ENCODE results near the gene AFF2. TPM values are rescaled to one million over a fixed set of nuclear protein-coding genes. Genes with fewer than 3 reads are reported as not detected.
"Not testable (repeated sequence)": the region's sequence is repeated elsewhere in the genome, so short reads cannot be mapped to it uniquely, and the experiment has no call there.

AFF2 gene
- total and polyA plus RNA-seq, 2 experiments from 2014 or later, result 0.31 to 0.54 TPM

DNA sequence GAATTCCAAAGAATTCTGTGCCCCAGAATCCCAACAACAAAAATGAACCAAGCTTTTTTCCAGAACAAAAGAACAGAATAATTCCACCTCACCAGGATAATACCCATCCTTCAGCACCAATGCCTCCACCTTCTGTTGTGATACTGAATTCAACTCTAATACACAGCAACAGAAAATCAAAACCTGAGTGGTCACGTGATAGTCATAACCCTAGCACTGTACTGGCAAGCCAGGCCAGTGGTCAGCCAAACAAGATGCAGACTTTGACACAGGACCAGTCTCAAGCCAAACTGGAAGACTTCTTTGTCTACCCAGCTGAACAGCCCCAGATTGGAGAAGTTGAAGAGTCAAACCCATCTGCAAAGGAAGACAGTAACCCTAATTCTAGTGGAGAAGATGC lies 161.6 kb downstream of the AFF2 start:
- in situ Hi-C loops (cut with MboI), result no loop called here
- Histone ChIP-seq H3K36me3 (ENCODE audit: low read depth) (no peaks in the 10 kb centered on the region), H3K9me3 (ENCODE audit: low read depth) (no peaks in the 10 kb centered on the region), H3K27ac (no peak overlapping the region), H3K79me2 (ENCODE audit: insufficient read depth) (no peaks in the 10 kb centered on the region), H3K4me2 (ENCODE audit: unreplicated experiment) (no peak overlapping the region), H4K20me1 (ENCODE audit: insufficient read depth) (no peaks in the 10 kb centered on the region), H3K27me3 (replicated peaks; ENCODE audit: insufficient read depth) (no peaks in the 10 kb centered on the region), H3F3A (ENCODE audit: insufficient read depth) (no peaks in the 10 kb centered on the region), H3K9me2 (ENCODE audit: insufficient read depth) (no peaks in the 10 kb centered on the region), H3K9ac (no peak overlapping the region), H2AFZ (no peak overlapping the region), H3K4me1 (ENCODE audit: insufficient read depth) (peaks cover 6% of the 10 kb centered on the region; the same call in 1 of the 2 replicates), H3K4me3 (no peak overlapping the region)
- DNase-seq, result no peak
- TF ChIP-seq EZH2 (IDR thresholded peaks at IDR 0.05; ENCODE audit: insufficient read depth, poor library complexity, severe bottlenecking) (no peak), EZH2phosphoT487 (IDR thresholded peaks at IDR 0.05; ENCODE audit: insufficient read depth, low read depth) (no peak)
- WGBS, 2 experiments (ENCODE audit: low coverage in 1 of 2, low lambda C conversion rate in 2 of 2, missing lambda C conversion rate in 2 of 2), result 15 to 50% methylated on average over 1 of the region's 1 CpG

DNA sequence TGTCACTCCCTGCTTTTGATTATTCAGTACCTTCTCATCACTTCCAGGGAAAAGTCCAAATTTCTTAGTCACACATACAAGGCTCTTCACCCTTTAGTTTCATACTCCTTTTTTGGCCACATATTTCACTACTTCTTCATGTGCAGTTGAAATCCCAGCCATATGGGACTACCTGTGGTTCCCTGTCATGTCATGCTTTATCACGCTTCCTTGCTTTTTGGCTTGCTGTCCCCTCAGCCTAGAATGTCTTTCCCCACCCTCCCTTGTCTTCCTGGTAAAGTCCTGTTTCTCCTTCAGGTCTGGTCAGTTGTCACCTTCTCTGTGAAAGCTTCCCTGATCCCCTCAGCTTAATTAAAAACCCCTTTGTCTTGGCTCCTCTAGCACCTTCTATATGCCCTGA lies 163.8 kb downstream of the AFF2 start:
- Histone ChIP-seq H3K9me3 (ENCODE audit: low read depth) (no peaks in the 10 kb centered on the region), H3K4me2 (ENCODE audit: unreplicated experiment) (no peak overlapping the region), H3K9ac (no peak overlapping the region), H3K36me3 (ENCODE audit: low read depth) (no peaks in the 10 kb centered on the region), H3K27ac (no peak overlapping the region), H3K4me1 (ENCODE audit: insufficient read depth) (peaks cover 6% of the 10 kb centered on the region; the same call in 1 of the 2 replicates), H4K20me1 (ENCODE audit: insufficient read depth) (no peaks in the 10 kb centered on the region), H3K27me3 (replicated peaks; ENCODE audit: insufficient read depth) (no peaks in the 10 kb centered on the region), H3K4me3 (no peak overlapping the region), H3K79me2 (ENCODE audit: insufficient read depth) (no peaks in the 10 kb centered on the region), H3F3A (ENCODE audit: insufficient read depth) (no peaks in the 10 kb centered on the region), H3K9me2 (ENCODE audit: insufficient read depth) (no peaks in the 10 kb centered on the region), H2AFZ (no peak overlapping the region)
- DNase-seq, result no peak
- 88 to 90% methylated on average over 1 of the region's 1 CpG for WGBS, 2 experiments (ENCODE audit: low coverage in 1 of 2, low lambda C conversion rate in 2 of 2, missing lambda C conversion rate in 2 of 2)
- TF ChIP-seq EZH2 (IDR thresholded peaks at IDR 0.05; ENCODE audit: insufficient read depth, poor library complexity, severe bottlenecking) (no peak), EZH2phosphoT487 (IDR thresholded peaks at IDR 0.05; ENCODE audit: insufficient read depth, low read depth) (no peak)
- in situ Hi-C loops (cut with MboI), result no loop called here

DNA sequence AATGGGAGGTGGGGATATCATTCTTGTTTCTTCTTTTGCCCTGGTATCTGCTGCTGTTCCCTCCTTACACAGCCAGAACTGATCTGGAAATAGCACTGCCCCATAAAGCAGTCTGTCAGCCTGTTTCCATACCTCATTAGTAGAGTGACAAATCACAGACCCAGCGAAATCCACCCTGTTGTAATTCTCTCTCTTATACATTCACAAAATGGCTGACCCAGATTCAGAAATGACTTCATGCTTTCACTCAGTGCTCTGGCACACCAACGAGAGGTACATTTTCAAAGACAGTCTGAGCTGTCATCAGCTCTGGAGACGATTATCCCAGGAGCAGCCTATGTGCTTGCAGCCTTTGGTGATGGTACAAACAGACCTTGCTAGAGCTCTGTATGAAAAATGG lies 164.6 kb downstream of the AFF2 start:
- 54 to 56% methylated on average over 2 to 3 of the region's 3 CpGs for WGBS, 2 experiments (ENCODE audit: low coverage in 1 of 2, low lambda C conversion rate in 2 of 2, missing lambda C conversion rate in 2 of 2)
- no peaks in the 10 kb centered on the region for H3K9me3 ChIP-seq (ENCODE audit: low read depth)

DNA sequence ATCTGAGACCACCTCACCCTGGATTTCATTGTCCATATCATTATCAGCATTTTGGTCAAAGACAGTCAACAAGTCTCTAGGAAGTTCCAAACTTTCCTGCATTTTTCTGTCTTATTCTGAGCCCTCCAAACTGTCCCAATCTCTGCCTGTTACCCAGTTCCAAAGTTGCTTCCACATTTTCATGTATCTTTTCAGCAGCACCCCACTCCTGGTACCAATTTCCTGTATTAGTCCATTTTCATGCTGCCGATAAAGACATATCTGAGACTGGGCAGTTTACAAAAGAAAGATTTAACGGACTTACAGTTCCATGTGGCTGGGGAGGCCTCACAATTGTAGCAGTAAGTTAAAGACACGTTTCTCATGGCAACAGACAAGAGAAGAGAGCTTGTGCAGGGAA lies 168.8 kb downstream of the AFF2 start:
- in situ Hi-C loops (cut with MboI); H3K79me2 ChIP-seq (ENCODE audit: insufficient read depth); H3K9me3 ChIP-seq (ENCODE audit: low read depth); H4K20me1 ChIP-seq (ENCODE audit: insufficient read depth); H3K4me1 ChIP-seq (ENCODE audit: insufficient read depth); H3K4me2 ChIP-seq (ENCODE audit: unreplicated experiment); H3K36me3 ChIP-seq (ENCODE audit: low read depth); H2AFZ ChIP-seq; H3F3A ChIP-seq (ENCODE audit: insufficient read depth); H3K27me3 ChIP-seq (replicated peaks; ENCODE audit: insufficient read depth); H3K9me2 ChIP-seq (ENCODE audit: insufficient read depth); H3K4me3 ChIP-seq; DNase-seq; H3K27ac ChIP-seq; H3K9ac ChIP-seq: not testable (repeated sequence)
- 83 to 85% methylated on average over 3 of the region's 3 CpGs for WGBS, 2 experiments (ENCODE audit: low coverage in 1 of 2, low lambda C conversion rate in 2 of 2, missing lambda C conversion rate in 2 of 2)

More for the DNA sequence above, 164.6 kb downstream of the AFF2 start:
- no peaks in the 10 kb centered on the region for H4K20me1 ChIP-seq (ENCODE audit: insufficient read depth)
- H3K4me1 ChIP-seq (ENCODE audit: insufficient read depth), result peaks cover 6% of the 10 kb centered on the region; the same call in 1 of the 2 replicates
- TF ChIP-seq EZH2 (IDR thresholded peaks at IDR 0.05; ENCODE audit: insufficient read depth, poor library complexity, severe bottlenecking) (no peak), EZH2phosphoT487 (IDR thresholded peaks at IDR 0.05; ENCODE audit: insufficient read depth, low read depth) (no peak)
- no peak overlapping the region for H3K4me3 ChIP-seq
- H3K27ac ChIP-seq, result no peak overlapping the region
- H3K9me2 ChIP-seq (ENCODE audit: insufficient read depth), result no peaks in the 10 kb centered on the region
- no peaks in the 10 kb centered on the region for H3K79me2 ChIP-seq (ENCODE audit: insufficient read depth)
- no peaks in the 10 kb centered on the region for H3F3A ChIP-seq (ENCODE audit: insufficient read depth)
- no peak overlapping the region for H2AFZ ChIP-seq
- H3K27me3 ChIP-seq (replicated peaks; ENCODE audit: insufficient read depth), result no peaks in the 10 kb centered on the region
- no peak overlapping the region for H3K9ac ChIP-seq
- no peak overlapping the region for H3K4me2 ChIP-seq (ENCODE audit: unreplicated experiment)
- no peak for DNase-seq
- no peaks in the 10 kb centered on the region for H3K36me3 ChIP-seq (ENCODE audit: low read depth)
- in situ Hi-C loops (cut with MboI), result no loop called here

DNA sequence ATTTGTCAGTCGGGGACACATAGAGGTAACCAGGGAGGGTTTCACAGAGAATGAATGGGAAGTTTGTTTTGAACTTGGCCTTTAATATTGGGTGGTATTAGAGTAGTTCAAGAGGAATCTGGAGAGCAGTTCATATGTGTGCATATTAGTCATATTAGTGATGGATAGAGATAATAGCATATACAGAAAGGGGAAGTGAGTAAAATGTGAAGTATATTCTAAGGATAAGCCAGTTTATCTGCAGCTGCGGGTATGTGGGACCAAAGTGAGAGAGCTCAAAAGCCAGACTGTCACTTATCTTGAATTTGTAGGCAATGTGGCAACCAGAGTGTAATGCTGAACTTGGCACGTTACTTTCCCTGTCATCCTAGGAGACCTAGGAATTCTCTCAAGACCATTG lies 169.9 kb downstream of the AFF2 start:
- Histone ChIP-seq H3K27ac (no peak overlapping the region), H2AFZ (no peak overlapping the region), H3K27me3 (replicated peaks; ENCODE audit: insufficient read depth) (no peaks in the 10 kb centered on the region), H3K79me2 (ENCODE audit: insufficient read depth) (no peaks in the 10 kb centered on the region), H3K4me2 (ENCODE audit: unreplicated experiment) (no peak overlapping the region), H4K20me1 (ENCODE audit: insufficient read depth) (no peaks in the 10 kb centered on the region), H3K9me2 (ENCODE audit: insufficient read depth) (no peaks in the 10 kb centered on the region), H3F3A (ENCODE audit: insufficient read depth) (no peaks in the 10 kb centered on the region), H3K4me3 (no peak overlapping the region), H3K4me1 (ENCODE audit: insufficient read depth) (no peaks in the 10 kb centered on the region), H3K36me3 (ENCODE audit: low read depth) (no peaks in the 10 kb centered on the region), H3K9ac (no peak overlapping the region), H3K9me3 (ENCODE audit: low read depth) (no peaks in the 10 kb centered on the region)
- TF ChIP-seq EZH2phosphoT487 (IDR thresholded peaks at IDR 0.05; ENCODE audit: insufficient read depth, low read depth) (no peak), EZH2 (IDR thresholded peaks at IDR 0.05; ENCODE audit: insufficient read depth, poor library complexity, severe bottlenecking) (no peak)
- in situ Hi-C loops (cut with MboI), result no loop called here
- 88 to 94% methylated on average over 3 of the region's 3 CpGs for WGBS, 2 experiments (ENCODE audit: low coverage in 1 of 2, low lambda C conversion rate in 2 of 2, missing lambda C conversion rate in 2 of 2)
- no peak for DNase-seq
